Measurements from ENCODE around the gene ARFGAP3.
"Not testable (repeated sequence)": the region's sequence is repeated elsewhere in the genome, so short reads cannot be mapped to it uniquely, and the experiment has no call there.

The ARFGAP3 gene

DNA sequence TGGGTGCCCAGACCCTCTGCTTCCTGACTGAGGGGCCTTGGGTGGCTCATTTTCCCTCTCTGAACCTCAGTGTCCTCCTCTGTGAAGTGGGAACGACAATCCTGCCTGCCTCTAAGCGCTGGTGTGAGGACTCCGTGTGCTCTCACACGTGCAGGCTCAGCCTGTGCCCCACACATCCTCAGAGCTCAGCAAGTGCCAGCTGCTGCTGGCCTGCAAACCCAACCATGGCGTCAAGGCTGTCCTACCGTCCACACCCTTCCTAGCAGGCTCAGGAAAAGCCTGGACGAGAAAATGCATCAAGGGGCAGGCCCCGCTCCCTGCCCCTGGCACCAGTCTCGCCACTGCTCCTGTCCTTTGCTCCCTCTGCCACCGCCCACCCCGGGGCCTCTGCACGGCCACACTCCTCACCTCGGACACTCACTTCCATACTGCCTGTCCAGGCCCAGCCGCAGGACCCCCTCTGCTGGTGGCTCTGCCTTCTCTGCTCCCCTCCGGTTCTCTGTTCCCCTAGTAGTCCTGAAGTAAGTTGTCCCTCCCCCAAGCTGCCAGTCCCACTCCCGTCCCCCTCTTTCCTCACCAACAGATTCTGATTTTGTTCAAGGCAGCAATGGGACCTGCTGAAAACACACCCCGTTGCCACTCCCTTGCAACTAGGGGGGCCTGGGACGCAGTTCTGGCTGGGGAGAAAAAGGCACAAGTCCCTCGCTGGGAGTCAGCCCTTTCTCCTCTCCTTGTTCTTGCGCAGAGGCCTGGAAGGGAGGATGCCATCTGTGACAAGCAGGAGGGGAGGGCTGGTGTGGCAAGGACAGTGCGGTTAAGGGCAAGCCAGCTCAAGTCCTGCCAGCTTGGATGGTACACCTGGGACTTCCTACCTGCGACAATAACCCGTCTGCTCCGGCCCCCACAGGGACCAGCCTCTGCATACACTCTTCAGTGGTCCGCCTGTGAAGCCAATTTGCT is 62.2 kb downstream of the ARFGAP3 start:
- DNase-seq (ENCODE audit: low spot score), result no peak

DNA sequence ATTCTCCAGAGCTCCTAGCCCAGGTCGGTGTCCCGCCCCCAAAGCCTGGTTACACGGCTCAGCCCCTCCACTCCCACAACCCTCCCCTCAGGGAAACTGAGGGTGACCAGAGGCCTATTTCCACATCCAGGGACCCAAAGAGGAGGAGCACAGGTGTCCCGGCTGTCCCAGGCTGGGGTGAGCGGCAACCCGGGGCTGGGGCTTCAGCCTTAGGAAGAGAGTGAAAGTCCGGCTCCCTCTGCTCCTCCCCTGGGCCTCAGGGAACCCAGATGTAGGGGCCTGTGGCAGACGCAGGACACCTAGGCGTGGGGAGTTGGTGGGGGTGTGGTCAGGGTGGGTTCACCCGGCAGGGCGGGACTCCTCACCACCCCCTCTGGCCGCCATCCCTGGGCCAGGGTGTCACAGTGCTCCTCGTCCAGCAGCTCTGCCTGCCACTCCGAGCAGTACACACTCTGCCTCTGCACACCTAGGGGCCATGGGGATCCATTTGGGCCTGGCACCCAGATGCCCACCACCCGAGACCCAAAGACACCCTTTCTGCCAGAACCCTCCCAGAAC is 63.1 kb downstream of the ARFGAP3 start:
- DNase-seq (ENCODE audit: low spot score), result no peak

DNA sequence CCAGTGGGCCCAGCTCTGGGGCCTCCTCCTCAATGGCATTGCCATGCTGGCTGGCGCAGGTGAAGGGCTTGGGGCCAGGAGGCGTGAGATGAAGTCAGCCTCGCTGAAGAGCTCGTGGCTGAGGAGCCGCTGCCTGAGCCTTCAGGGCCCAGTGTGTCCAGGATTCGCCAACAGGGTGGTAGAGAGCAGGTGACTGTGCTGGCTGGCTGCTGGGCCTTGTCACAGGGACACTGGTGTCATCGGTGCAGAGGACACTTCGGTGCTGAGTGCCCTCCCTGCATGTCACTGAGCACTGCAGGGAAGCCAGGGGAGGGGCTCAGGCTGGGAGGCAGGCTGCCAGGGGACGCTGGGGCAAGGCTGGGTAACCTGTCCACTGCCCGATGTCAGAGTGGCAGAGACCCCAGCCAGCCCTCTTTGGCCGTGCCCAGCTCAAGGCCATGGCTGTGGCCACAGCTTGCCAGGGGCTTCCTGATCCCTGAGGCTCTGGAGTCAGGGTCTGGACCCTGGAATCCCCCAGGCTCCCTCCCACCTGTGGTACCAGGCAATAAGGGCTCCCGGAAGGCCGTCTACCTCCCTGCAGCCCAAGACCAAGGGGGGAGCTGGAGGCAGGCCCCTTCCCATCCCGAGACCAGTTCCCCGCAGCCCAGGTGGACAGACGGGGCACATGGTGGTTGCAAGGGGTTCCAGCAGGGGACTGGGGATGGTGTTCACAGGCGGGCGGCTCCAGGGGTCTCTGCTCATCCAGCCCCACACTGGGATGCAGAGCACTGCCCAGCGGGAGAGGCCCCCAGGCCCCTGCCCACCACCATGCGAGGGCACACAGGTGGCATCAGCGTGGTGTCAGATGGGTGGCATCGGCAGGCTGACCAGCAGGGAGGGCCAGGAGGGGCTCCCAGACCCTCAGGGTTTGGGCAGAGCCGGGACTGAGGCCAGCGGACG is 63.9 kb downstream of the ARFGAP3 start:
- no peak for DNase-seq (ENCODE audit: low spot score)

DNA sequence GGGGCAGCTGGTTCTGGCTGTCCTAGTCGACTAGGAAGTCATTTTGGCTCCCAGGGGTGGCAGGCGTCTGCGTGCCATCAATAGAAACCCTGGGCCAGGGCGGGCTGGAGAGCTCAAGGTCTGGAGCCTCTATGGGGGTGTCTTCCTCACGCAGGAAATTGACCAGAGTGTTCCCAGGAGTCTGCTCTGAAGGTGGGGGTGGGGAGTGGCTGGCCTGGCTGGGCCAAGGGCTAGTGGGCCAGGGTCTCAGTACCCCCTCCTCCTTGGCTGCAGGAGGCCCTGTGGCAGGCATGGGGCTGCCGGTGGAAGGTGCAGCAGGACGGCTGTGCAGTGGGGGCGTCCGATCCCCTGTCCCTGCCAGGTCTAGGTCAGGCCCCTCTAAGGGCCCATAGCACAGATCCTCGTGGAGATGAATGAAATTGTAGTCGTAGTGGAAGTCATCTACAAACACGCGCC is 64.6 kb downstream of the ARFGAP3 start:
- no peak for DNase-seq (ENCODE audit: low spot score)

DNA sequence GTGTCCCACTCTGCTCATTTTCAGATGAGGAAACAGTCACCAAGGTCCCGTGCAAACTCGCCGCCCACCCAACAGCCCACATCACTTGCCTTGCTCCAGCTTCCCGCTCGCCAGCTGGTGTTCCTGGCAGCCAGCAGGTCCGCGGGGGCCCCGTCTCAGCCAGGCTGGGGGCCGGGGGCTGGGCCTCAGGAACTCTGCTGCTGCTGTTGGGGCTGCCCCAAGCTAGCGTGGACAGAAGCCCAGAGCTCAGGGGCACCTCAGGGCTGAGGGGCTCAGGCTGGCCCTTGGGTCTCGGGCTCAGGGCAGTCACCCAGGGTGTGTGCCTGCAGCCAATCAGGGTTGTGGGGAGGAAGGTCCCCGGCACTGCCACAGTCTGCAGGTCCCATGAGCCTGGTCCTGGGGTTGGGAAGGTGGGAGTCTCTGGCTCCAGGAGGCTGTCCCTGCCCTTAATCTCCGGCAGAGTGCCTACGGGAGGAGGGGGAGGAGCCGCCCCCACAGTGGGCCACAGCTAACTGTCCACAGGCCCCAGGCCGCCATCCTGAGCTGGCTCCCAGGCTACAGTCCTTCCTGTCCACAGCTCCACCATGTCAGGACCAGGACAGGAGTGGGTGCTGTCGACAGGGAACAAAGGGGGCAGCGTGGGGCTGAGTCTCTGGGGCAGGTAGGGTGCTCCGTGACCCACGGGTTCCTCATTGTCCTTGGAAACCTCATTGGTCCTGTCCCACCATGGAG is 65.2 kb downstream of the ARFGAP3 start:
- no peak for DNase-seq (ENCODE audit: low spot score)

DNA sequence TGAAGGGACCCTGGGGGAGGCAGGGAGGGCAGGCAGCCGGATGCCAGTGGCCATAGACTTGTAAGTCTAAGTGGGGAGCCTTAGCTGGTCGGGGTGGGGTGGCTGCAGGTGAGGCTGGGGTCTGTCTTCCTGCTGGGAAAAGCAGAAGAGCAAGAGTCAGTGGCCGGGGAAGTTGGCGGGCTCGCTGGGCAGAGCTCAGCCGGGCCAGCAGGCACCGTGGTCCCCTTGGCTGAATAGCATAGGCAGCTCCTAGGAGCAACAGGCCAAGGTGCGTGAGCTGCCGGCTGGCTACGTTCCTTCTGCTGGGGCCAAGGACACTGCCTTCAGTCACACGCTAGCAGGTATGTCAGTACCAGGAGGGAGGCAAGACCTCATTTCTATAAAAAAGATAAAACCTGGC is 68.6 kb downstream of the ARFGAP3 start:
- DNase-seq (ENCODE audit: low spot score), result no peak

DNA sequence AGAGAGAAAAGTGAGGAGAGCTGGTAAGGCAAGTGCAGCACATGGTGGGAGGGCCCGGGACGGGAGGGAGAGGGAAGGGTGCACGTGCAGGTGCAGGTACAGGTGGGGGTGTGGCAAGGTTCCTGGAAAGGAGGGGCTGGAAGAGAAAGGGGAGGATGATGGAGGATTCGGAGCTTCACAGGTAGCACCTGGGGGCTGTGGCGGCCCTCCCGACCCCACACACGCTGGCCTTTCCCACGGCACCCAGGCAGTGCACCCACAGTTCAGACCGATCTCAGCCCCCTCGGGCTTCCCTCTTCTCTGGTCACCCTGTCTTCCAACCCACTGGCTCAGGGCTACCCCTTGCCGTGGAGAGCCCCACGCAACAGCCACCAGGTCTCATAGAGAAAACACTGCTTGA is 69.1 kb downstream of the ARFGAP3 start:
- DNase-seq (ENCODE audit: low spot score), result no peak

DNA sequence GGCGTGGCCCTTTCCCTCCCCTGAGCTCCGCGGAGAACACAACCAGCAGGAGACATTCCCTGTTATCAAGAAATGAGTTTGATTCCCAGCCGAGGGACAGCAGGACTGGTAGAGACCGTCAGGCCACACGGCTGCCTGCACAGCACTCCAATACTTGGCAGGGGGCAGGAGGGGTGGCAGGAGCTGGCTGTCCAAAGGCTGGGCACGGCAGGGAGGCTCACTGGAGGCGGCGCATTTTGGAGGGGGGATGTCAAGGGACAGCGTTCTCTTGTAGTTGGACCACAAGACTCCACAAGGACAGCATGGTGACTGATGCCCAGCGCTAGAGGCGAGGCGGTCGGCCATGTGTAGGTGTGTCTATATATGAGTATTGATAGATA is 69.7 kb downstream of the ARFGAP3 start:
- DNase-seq (ENCODE audit: low spot score), result no peak

DNA sequence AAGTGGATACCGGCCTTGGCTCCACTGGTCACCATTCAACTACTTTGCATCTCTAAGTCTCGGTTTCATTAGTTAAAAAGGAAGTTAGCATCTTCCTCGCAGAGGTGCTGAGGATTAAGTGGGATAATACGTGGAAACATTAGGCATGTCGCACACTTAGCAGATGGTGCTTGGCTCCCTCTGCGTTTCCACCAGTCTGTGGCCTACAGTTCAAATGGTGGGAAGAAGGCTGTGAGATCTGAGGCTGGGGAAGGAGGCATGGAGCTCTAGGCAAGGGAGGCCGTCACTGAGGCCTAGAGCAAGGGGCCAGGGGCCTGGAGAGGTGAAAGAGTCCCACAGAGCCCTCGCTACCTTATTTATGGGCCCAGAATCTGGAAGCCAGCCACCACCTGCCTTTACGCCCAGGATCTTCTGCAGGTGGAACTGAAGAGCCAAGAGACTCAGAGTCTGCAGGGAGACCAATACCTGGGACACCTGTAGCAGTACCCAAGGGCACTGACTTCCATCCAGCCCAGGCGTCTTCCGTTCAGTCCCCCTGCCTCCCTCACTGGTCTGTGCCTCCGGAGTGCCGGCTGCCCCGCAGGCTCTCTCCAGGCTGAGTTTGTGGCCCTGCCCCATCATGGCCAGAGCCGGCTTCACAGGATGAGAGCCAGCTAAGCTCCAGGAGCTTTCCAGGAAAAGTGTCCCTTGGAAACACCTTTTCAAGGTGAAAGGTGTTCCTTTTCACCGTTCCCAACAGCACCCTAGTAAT is 70.3 kb downstream of the ARFGAP3 start:
- no peak for DNase-seq (ENCODE audit: low spot score)

DNA sequence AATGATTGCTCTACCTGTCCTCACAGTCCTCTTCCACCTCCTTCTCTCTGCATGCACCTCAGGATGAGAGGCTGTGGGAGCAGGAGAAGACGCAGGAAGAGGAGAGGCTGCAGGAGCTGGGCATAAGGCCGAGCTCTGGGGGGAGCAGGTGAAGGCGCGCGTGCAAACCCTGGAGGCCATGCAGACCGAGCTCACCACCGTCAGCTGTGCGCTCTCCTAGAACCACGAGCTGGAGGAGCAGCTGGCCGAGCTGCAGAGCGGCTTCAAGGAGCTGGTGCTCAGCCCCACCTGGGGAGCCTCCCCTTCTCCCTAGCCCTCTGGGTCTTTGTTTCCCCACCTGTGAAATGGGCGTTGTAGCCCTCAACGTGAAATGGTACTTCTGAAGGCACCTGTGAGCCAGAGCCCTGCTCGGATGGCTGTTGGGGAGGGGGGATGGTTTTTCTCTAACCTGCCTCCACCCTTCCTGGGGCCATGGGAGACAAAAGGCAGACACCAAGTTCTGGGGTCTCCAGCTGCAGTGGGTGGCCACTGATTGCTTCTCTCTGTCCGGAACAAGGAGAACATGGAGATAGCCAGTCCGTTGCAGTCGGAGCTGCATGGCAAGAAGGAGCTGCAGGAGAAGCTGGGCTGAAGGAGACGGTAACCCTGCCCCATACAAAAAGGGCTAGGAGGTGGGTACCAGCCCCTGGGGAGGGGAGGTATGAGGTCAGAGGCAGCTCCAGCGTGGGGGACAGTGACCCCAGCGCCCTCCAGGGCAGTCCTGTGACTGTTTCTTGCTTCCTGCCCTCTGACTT is 71.2 kb downstream of the ARFGAP3 start:
- DNase-seq (ENCODE audit: low spot score), result no peak

DNA sequence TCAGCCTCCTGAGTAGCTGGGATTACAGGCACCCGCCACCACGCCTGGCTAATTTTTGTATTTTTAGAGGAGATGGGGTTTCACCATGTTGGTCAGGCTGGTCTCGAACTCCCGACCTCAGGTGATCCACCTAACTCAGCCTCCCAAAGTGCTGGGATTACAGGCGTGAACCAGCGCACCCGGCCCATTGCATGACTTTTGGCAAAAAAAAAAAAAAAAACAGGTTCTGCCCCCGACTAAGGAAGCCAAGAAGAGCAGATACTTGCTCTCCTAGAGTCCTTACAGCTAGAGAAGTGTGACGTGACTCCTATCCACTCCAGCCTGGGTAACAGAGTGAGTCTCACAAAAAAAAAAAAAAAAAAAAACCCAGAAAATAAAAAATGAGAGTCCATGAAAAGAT is 74.8 kb downstream of the ARFGAP3 start:
- DNase-seq (ENCODE audit: low spot score), result not testable (repeated sequence)

DNA sequence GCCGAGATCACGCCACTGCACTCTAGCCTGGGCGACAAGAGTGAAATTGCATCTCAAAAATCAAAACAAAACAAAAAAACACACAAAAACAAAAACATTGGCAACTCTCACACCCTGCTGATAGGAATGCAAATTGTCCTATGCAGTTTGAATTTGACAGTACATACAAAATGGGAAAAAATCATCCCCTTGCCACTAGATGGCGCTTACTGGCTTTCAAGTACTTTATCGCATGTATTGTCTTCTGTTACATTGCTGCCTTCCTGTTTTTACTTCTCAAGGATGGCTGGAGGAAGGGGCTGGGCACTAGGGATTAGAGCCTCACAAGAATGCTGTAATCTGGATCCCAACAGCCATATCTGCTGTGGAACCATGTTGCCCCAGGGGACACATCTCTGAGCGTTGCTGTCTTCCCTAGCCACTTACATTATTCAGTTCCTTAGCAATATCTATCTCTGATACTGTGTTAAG is 77.0 kb downstream of the ARFGAP3 start:
- peak; percentile 82 for DNase-seq (ENCODE audit: low spot score)

DNA sequence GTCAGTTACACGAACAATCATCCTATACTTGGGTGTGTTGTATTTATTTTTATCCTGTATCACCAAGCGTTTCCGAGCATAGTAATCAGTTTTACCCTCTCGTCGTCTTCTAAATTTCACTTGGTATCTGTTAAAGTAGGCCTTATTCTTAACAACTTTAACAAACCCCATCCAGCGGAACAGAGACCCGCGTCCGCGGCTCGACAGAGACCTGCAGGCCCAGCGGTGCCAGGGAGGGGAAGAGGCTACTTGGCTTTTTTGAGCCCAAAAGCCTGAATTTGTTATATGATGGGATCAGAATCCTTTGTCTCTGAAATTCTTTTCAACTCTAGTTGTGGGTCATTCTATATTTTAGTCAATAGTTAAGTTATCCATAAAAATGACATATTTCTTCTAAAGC is 79.9 kb downstream of the ARFGAP3 start:
- DNase-seq (ENCODE audit: low spot score), result no peak

DNA sequence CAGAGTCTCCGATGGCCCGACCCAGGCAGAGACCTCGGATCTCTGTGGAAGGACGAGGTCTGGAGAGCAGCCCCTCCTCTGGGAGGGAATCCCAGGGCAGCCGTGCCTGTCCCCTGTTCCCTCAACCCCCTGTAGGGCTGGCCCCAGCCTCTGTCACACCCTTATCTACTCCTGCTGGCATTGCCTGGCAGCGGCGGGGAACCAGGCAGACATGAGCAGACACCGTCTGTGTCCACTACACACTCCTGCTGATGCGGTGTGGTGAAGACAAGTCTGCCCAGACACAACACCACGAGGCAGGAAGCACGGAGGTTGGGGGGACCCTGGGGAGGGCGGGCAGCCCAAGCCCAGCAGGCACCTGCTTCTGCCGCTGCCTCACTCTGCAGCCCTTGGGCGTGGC is 83.9 kb downstream of the ARFGAP3 start:
- DNase-seq (ENCODE audit: low spot score), result peak; percentile 20

DNA sequence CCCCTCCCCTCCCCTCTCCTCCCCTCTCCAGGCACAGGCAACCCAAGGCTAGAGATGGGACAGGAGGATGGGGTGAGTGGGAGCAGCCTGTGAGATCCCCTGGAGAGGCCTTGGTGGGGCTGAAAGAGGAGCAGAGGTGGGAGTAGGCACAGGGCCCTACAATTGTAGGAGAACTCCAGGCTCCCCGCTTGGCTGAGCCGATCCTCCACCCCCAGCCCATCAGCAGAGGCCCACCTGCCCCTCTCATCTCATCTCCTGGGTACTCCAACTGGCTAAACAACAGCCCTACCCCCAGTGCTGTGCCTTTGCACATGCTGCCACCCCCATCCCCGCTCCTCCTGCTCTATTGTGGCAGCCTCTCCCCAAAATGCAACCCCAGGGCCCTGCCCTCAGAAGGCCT is 84.4 kb downstream of the ARFGAP3 start:
- DNase-seq (ENCODE audit: low spot score), result no peak

DNA sequence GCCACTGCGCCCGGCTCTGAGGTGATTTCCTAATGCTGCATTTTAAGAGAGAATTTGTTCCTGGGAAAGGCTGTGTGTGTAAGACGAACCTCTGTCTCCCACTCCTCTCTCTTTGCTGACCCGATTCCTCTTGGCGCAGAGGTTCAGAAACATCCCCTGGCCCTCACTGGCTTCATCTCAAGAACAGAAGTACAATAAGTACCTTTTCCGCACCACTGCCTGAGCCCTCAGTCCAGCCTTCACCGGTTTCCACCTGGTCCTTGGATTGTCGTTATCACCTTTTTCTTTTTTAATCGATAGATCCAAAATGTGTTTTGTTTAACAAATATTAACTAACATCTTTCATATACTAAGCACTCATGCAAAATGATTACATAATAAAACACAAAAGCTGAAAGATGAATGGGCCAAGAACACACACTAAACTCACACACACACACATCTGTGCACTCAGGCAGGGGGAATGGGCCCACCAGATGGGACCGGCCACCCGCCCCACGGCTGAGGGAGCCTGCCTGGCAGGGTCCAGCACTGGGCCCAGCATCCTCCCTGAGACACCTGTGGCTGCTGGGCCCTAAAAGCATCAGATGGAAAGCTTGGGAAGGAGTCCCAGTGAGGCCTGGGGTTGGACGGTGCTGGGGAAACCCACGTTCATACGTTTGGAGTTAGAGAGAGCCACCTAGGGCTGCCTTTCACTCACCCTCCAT is 86.0 kb downstream of the ARFGAP3 start:
- no peak for DNase-seq (ENCODE audit: low spot score)

DNA sequence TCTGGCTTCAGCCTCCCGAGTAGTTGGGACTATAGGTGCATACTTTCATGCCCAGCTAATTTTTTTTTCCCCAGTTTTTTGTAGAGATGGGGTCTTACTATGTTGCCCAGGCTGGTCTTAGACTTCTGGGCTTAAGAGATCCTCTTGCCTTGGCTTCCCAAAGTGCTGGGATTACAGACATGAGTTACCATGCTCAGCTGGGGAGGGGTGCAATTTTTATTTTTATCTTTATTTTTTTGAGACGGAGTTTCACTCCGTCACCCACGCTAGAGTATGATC is 86.7 kb downstream of the ARFGAP3 start:
- DNase-seq (ENCODE audit: low spot score), result no peak

DNA sequence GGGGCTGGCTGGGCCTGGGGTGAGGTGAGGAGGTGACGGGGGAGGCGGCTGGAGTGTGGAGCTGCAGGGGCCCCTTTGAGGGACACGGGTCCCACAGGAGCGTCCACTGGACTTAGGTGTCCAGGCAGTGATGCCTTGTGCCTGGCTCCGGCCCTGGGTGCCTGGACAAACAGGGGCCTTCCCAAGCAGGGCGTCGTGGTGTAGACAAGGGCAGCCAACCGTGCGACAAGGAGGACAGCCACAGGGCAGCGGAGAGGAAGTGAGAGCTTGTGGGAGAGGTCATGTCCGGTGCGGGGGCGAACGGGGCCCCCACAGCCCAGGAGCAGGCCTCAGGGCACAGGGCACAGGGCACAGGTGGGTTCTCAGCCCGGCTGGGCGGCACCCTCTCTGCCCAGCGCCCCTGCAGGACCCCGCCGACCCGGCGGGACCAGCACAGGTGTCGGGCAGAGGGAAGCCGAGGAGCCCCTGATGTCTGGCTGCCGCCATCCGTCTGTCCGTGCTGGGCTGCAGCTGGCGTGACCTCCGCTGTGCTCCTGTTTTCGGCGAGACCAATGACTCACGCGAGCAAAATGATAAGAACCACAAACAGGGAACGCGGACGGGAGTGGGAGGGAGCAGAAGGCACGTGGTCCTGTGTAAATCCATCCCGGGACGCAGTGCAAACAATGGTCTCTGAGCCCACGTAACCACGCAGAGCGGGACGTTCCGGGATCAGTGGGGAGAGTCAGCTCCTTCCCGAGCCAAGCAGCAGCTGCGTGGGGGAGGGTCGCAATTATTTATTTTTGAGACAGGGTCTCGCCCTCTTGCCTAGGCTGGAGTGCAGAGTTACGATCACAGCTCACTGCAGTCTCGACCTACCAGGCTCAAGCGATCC is 87.3 kb downstream of the ARFGAP3 start:
- DNase-seq (ENCODE audit: low spot score), result no peak

DNA sequence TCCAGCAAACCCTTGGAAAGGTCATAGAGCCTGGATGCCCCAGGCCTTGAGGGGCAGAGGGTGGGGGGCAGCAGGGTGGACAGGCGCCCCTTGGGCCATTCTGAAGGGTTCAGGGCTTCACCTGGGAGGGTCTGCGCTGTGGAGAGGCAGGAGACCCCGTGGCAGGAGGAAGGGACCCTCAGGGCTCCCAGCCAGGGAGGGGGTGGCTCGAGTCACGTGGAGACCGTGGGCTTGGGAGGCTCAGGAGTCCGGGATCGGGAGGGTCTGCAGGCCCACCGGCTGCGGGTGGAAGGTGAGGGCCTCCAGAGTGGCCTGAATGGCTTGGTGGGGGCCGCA is 87.9 kb downstream of the ARFGAP3 start:
- no peak for DNase-seq (ENCODE audit: low spot score)

Data from hematopoietic multipotent progenitor cell treated with erythropoietin and hydrocortisone succinate and interleukin-3 and kit ligand, for 15 days (in vitro differentiated cells).